Ovary (tissue), 3 donors: ENCODE results near the gene CENPL.

Source experiments
- POLR2A ChIP-seq: fragments of 450-650 bp; IDR thresholded peaks from one replicate; pipeline ENCODE4 v1.6.1; 2017; ENCODE audit warnings: antibody characterized with exemption, mild to moderate bottlenecking, moderate library complexity
- TF ChIP-seq, protein P1 (sequence below), 3 donors: fragments of 450-650 bp in 2 of 3; fragments of 200-600 bp in 1 of 3; IDR thresholded peaks; one replicate each; pipeline versions ENCODE4 v1.5.1 to v1.8.0; 2016 to 2022; ENCODE audit warnings: antibody characterized with exemption in 3 of 3, mild to moderate bottlenecking in 1 of 3
- donor health status: DM: no; HTN: no; CAD: no.

DNA sequence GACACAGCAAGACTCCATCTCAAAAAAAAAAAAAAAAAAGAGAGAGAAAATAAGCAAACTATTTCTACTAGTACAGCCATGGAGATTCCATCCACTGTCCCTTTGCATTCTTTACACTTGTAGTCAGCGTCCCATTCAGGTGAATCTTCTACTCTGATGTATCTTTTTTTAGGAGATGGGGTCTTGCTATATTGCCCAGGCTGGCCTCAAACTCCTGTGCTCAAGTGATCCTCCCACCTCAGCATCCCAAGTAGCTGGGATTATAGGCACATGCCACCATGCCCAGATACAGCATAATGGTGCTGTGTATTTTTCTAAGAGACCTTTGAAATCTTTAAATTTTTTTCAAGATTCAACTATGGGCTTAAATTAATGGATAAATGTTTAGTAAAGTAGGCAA lies 8.1 kb upstream of the CENPL start:
- no peak for TF ChIP-seq POLR2A
- TF ChIP-seq, protein P1, sequence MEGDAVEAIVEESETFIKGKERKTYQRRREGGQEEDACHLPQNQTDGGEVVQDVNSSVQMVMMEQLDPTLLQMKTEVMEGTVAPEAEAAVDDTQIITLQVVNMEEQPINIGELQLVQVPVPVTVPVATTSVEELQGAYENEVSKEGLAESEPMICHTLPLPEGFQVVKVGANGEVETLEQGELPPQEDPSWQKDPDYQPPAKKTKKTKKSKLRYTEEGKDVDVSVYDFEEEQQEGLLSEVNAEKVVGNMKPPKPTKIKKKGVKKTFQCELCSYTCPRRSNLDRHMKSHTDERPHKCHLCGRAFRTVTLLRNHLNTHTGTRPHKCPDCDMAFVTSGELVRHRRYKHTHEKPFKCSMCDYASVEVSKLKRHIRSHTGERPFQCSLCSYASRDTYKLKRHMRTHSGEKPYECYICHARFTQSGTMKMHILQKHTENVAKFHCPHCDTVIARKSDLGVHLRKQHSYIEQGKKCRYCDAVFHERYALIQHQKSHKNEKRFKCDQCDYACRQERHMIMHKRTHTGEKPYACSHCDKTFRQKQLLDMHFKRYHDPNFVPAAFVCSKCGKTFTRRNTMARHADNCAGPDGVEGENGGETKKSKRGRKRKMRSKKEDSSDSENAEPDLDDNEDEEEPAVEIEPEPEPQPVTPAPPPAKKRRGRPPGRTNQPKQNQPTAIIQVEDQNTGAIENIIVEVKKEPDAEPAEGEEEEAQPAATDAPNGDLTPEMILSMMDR (IDR thresholded peaks at IDR 0.05), result no peak
